GM19023 (cell line): Measurements from ENCODE around the gene CSF1R.
"Not testable (repeated sequence)": the region's sequence is repeated elsewhere in the genome, so short reads cannot be mapped to it uniquely, and the experiment has no call there.

ENCODE experiments used
- ATAC-seq: cut with Tn5 transposase; IDR thresholded peaks from one replicate; pipeline ENCODE4 v1.9.1; 2021; ENCODE audit warnings: mild to moderate bottlenecking, moderate library complexity; ENCODE audit not compliant: unreplicated experiment

CSF1R gene

GRCh38 chr5:150034662-150035061 is 51.7 kb downstream of the CSF1R start:
- no peak for ATAC-seq

DNA sequence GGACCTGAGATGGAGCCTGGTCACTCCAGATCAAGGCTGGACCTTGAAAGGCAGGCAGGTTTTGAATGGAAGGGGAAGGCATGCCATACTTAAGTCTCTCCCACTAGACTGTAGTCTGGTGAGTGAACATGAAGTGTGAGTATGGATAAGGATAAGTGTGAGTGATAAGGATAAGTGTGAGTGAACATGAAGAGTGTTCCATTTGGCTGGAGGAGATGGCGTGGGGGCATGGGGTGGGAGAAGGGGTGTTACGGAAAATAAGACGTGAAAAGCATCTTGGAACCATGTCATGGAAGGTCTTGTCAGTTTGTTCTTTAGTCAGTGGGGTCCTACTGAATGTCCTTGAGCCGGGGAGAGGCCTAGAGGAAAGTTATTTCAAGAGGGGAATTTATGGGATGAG is 53.0 kb downstream of the CSF1R start:
- ATAC-seq: no peak

GRCh38 chr5:150028047-150028446 is 58.3 kb downstream of the CSF1R start:
- ATAC-seq: not testable (repeated sequence)

- ATAC-seq: no peak
These were observed 59.6 kb downstream of the CSF1R start for GRCh38 chr5:150026682-150027172.

GRCh38 chr5:150024346-150024984 is 61.9 kb downstream of the CSF1R start:
- ATAC-seq: no peak

- ATAC-seq: no peak
These were observed 63.2 kb downstream of the CSF1R start for GRCh38 chr5:150023136-150023535.

GRCh38 chr5:150022681-150023080 is 63.7 kb downstream of the CSF1R start:
- ATAC-seq: no peak

DNA sequence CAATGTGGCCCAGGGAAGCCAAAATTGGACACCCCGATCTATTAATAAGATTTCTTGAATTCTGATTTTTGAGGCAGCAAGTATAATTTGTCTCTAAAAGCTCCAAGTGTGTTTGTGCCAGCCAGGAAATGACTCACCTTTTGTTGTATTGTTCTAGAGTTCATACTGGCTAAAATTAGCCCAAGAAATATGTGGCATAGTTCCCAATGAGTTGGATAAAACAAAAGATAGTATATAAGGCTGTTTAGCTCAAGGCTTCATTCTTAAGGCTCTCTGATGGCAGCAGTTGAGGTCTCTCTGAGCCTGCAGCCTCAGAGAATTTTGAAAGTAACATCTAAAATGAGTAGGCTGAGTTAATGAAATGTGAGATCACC is 64.2 kb downstream of the CSF1R start:
- ATAC-seq: no peak

DNA sequence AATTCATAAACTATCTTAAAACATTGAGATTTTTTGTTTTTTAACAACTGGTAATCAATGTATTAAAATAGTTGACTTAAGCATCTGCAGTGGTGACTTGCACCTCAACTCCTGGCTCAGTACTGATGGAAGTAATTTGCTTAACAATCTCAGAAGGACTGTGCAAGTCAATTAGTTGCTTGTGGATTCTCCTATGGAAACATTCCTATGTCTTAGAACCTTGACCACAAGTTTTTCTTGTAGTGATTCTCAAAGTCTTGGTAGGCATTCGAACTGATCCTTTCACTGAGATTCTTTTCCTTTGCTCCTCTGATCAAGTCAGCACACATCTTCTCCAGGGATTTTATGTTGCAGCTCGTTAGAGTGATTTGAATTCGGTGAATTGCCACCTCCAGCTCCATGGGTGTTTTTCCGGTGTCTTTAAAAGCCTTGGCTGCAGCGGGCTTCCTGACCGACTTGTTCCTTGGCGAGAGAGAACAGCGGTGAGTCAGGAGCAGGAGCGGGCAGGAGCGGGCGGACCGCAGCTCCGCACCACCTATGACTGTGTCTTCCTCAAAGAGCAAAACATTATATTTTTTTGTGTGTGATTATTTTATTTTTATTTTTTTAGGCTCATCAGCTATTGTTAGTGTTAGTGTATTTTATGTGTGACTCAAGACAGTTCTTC is 64.7 kb downstream of the CSF1R start:
- no peak for ATAC-seq

GRCh38 chr5:150020249-150020648 is 66.1 kb downstream of the CSF1R start:
- ATAC-seq: no peak

DNA sequence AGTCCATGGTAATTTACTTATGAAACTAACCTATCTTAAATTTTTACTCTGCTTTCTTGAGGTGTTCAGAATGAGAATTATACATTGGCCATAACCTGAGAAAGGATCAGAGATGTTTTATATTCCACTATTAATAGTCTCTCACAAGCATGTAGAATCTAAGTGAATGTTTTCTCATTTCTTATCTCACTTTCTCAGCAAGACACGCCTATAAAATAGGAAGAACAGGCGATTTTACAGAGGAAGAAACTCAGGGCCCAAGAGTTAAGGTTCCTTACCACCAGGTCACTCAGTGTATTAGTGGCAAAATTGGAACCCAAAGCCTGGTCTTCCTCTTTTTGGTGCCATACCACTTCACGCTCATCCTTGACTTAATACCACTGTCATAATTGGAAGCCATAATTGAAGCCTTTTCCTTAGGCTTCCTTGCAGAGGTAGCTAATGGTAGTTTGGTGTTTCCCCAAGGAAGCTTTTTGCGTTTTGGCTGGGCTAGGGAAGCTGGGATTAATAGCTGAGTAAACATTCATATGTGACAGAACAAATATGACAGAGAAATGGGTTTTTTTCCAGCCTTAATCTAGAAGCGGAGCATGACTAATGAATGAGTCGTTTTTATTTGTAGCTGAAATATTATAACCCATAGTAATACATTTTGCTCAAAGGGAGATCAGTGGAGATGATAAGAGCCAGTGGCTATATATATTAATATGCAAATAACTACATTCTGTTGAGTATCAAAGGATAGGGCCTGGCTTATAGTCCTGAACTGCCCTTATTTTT is 68.9 kb downstream of the CSF1R start:
- no peak for ATAC-seq

- no peak for ATAC-seq
These were observed 69.8 kb downstream of the CSF1R start for GRCh38 chr5:150016537-150016936.

DNA sequence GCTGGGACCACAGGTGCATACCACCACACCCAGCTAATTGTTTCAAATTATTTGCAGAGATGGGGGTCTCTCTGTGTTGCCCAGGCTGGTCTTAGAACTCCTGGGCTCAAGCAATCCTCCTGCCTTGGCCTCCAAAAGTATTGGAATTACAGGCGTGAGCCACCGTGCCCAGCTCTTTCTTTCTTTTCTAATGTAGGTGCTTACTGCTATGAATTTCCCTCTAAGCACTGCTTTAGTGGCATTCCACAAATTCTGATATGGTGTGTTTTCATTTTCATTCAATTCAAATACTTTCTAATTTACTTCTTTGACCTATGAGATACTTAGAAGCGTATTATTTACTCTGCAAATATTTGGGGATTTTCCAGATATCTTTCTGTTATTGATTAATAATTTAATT is 70.9 kb downstream of the CSF1R start:
- ATAC-seq: no peak

DNA sequence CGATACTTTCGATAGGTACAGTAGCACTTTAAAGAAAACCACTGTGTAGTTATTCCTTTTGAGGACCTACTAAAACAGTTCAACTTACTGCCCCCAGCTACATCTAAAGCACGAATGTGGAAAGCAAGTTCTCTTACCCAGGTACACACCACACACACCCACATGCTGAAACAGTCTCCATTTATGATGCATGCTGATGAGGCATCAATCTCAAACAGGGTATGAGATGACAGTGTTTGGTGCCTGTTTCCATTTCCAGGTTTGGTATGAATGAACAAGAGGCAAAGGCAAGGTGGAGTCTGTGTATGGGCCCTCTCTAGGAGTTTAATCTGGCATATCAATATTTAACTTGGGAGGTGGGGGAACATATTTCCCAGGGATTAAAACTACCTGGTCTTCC is 71.9 kb downstream of the CSF1R start:
- ATAC-seq: no peak

- no peak for ATAC-seq
These were observed 72.4 kb downstream of the CSF1R start for GRCh38 chr5:150013931-150014330.

DNA sequence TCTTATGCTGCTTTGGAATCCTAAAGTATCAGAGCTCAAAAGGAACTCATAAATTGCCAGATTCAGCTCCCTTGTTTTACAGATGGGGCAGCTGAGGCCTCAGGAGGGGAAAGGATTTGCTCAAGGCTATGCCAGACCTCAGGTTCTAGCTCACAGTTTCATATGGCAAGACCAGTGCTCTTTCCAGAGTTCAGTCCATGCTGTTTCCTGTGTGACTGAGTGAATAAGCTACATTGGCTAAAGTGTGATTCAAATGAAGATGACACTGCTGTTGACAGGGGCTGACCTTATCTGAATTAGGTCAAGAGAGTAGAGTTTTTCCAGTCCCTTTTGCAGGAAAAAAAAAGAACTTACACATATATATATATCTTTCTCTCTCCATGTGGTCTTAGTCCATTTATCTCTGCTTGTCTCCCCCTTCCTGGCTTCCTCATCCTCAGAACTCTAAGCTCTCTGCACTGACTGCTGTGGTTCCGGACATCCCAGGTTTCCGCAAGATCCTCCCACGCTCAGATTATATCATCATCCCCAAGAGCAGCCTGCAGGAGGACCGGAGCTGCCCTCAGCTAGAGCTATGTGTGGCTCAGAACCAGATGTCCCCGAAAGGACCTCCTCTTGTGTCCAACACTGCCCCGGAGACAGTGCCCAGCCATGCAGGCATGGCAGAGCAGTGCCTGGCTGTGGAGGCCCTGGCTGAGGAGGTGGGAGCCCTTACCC is 76.5 kb downstream of the CSF1R start:
- ATAC-seq: no peak

DNA sequence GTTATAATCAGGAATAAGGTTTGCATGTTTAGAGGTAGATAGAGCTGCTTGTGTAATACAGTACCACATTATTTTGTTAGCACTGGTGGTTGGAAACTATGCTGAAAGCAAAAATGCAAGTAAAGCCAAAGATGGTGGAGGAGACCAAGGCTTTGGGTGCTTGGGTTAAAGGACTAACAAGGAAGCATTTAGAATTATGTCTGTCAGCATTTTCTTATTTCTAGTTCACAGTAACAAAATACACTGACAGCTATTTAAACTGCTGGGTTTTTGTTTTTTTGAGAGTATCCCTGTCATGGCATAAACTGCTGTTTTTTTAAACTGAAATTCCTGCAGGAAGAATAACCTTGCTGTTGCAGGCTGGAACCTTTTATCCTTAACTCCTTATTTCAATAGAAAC is 79.3 kb downstream of the CSF1R start:
- ATAC-seq: no peak

GRCh38 chr5:150006318-150006717 is 80.0 kb downstream of the CSF1R start:
- ATAC-seq: no peak
